GM21390 (cell line): Measurements from ENCODE around the gene ARHGAP22.

Source experiments
- ATAC-seq: cut with Tn5 transposase; IDR thresholded peaks from one replicate; pipeline ENCODE4 v1.9.1; 2021; ENCODE audit not compliant: unreplicated experiment

ARHGAP22 gene

DNA sequence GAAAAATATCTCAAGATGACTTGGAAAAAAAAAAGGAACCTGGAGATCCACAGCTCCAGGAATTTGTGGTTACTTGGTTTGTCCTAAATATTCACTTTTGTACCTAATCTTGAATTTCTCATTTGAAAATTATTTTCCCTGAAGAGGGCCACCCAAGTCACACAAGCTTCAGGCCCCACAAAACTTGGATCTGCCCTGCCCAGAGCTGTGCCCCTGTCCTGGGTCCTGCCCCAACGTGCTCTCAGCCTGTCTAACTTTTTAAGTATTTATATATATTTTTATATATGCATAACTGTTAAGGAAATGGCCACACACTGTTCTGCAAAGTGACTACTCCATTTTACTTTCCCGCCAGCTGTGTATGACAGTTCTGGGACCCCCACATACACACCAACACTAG, 123.5 kb downstream of the ARHGAP22 start:
- ATAC-seq = no peak

DNA sequence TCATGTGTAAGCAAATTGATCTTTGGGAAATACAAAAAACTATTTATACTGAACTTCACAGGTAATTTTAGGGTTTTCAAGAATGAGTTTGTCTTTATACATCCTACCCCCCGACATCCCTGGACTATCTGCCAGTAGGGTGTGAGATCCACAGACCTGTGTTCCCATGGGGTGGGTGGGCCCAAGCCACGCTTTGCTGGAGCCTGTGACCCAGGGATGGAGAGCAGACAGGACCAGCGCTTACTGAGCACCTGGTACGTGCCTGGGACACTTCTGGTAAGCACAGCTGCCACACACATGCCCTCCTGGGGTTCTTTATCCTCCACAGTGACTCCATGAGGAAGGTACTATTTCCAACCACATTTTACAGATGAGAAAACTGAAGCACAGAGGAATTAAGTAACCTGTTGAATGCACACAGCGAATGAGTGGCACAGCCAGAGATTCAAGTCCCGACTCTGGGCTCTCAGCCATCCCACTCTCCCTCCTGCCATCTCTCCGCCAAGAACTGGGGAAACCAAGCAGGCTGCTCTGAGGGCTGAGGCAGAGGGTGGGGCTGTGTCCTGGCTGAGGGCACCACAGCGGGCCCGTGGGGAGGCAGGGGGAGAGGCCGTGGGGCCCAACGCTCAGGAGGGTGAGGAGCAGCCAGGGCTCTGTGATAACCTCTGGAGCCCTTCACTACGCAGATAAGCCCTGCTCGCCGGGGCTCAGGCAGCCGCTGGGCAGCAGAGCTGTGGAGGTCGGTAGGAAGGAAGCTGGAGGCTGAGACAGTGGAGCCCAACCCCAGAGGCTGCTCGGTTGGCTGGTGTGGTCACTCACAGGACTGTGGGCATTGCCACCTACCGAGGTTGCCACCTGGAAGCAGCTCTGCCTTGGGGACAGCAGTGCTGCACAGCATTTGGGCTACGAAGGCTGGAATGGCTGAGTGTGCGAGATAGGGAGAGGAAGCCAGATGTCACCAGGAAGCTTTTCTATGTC, 124.2 kb downstream of the ARHGAP22 start:
- ATAC-seq = no peak

DNA sequence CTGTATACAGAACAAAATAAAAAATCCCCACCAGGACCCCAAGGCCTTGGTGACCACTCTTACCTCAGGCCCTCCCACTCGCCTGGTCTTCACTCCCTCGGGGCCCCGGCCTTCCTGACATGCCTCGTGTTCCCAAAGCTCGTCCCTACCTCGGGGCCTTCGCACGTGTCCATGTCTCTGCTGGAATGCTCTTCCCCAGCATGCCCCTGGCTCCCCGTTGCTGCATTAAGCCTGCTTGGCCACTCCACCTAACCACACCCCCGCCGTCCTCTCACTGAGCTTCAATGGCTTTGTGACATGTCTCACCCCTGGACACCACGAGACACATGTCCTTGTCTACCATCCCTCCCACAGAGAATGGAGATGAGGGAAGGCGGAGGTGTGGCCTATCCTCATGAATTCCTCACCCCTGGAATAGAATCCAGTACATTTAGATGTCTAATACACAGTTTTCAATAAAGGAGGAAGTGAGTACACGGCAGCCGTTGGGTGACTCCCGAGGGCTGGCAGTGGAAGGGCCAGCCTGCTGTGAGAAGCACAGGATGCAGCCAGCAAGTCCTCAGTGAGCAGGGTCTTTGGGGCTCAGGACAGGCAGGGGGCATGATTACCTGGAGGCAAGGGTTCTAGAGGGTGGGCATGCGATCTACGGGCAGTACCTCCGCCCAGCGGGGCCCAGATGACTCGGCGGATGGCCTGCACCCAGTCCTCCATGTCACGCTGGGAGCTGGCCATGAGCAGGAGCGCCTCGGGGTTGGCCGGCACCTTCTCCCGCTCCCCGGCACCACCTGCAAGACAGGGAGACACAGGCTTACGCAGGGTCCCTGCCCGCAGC, 125.7 kb downstream of the ARHGAP22 start:
- ATAC-seq = no peak

DNA sequence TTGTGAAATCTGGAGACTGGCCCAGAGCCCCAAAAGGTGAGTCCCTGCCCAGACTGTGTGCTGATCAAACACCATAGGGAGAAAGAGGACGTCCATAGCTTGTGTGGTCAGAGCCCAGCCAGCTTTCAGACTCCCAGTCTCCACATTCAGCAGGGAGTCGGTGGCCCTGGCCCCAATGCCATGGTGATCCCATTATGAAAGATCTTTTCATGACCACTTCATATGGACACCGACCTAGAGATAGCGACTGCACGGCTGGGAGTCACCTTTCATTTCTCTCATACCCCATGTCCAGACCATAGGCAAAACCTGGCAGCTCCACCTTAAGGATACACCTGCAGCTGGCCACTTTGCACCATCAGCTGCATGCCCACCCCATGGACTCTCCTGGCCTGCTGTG, 126.4 kb downstream of the ARHGAP22 start:
- no peak for ATAC-seq

DNA sequence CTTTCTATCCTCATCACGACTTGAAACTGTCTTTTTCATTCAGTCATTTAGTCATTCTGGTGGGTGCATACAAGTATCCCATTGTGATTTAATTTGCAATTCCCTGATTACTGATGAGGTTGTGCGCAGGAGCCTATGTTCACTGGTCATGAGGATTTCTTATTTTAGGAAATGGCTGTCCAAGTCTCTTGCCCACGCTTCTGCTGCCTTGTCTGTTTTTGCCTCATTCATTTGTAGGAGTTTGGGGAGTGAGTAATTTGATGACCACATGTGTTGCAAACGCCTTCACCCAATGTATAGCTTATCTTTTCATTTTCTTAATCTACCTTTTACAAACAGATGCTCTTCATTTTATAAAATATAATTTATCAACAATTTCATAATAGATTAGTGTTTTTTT, 127.3 kb downstream of the ARHGAP22 start:
- no peak for ATAC-seq

DNA sequence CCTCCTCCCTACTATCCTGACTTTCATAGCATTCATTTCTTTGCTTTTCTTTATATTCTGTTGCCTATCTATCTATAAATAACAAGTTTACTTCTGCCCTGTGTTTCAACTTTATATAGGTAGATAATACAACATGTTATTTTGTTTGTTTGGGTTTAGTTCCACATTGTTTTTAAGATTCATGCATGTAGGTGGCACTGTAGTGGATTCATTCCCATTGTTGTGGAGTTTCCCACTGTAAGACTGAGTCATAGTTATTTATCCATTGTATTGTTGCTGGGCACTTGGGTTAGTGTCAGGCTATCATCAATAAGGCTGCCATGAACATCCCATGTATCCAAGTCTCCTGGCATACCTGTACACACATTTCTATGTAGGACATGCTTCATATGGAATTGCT, 127.7 kb downstream of the ARHGAP22 start:
- no peak for ATAC-seq

DNA sequence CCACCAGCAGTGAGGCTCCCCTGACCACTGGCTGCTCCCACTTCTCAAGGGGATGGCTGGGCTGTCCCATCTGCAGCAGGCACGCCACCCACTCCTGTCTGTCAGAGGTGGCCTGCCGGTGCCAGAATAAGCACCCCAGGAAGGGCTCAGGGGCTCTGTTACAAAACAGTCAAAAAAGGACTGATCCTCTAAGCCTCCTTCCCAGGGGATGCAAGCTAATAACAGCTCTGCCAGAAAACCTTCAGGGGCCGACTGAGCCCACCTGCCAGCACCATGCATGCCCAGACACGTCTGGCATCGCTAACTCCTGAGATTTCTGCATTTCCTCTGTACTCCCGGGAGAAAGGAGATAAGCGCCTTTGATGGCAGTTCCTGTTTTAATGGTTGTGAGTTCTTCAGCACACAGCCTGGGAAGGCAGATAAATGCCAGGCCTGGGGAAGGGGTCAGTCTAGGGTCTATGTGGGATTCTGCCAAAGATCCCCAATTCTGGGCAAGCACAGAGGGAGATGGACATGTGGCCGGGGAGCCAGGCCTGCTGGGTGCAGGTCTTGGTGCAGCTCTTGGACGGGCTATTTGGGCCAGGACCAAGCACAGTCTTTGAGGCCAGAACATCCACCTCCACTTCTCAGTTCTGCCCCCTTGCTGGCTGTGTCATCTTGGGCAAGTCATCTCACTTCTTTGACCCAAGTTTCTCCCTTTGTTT, 128.4 kb downstream of the ARHGAP22 start:
- ATAC-seq = no peak

DNA sequence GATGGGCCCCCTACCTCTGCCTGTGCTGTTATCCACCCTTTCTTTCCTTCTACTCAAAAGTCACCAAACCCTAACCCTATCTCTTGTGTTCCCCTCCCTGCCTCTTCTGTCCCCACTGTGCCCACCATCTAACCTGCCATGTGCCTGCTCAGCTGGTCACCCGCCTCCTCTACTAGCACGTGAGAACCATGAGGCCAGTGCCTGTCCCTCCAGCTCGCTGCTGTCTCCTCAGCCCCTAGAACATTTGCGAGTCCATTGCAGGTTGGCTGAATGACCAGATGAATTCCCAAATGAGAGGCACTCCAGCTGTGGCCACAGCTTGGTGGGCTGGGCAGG, 129.0 kb downstream of the ARHGAP22 start:
- ATAC-seq = no peak

DNA sequence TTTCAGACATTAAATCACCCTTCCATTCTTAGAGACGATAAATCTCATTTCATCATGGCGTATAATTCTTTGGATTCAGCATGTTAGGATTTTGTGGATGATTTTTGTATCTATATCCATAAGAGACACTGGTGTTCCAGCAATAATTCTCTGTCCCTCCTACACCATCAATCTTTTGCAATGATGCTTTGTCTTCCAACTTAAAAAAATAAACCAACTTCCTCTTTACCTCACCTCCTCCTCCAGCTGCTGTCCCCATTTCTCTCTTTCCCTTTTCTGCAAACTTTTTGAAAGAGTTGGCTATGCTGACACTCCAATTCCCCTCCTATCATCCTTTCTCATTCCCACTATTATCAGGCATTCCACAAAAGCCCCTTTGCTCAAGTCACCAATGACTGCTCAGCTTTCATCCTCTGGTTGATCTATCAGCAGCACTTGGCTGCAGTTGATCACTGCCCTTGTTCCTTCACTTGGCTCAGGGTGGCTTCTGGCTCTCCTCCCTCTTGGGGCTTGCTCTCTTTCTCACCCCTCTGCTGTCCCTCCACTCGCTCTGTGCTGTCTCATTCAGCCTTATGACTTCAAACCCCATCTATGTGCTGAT, 130.0 kb downstream of the ARHGAP22 start:
- no peak for ATAC-seq

DNA sequence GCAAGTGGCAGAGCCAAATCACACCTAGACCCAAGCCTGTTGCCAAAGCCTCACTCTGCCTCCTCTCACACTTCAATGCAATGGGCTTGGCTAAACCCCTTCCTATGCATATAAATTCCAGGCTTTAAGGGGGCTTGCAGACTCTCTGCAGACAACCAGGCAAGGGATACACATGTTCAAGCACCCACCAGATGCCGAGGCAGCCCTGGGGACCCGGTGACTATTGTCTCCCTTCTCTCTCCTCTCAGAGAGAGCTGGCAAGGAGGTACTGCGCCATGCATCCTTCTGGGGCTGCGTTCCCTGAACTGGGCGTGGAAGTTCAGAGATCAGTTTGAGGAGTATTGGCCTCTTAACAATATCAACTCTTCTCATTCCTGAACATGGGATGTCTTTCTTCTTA, 131.2 kb downstream of the ARHGAP22 start:
- ATAC-seq = no peak

DNA sequence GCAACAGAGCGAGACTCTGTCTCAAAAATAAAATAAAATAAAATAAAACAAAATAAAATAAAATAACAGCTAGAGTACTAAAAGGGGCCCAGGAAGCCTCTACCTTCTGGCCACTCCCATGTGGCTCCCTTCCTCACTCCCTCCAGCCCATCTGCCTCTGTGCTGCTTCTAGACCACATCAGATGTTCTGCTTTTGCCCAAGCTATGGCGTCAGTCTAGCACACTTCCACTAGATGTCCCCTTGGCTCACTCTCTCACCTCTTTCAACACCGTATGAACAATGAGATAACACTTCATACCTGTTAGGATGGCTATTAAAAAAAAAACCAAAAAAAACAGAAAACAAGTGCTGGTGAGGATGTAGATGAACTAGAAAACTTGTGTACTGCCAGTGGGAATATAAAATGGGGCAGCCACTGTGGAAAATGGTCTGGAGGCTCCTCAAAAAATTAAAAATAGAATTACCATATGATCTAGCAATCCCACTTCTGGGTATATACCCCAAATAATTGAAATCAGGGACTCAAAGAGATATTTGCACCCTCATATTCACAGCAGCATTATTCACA, 132.3 kb downstream of the ARHGAP22 start:
- no peak for ATAC-seq

DNA sequence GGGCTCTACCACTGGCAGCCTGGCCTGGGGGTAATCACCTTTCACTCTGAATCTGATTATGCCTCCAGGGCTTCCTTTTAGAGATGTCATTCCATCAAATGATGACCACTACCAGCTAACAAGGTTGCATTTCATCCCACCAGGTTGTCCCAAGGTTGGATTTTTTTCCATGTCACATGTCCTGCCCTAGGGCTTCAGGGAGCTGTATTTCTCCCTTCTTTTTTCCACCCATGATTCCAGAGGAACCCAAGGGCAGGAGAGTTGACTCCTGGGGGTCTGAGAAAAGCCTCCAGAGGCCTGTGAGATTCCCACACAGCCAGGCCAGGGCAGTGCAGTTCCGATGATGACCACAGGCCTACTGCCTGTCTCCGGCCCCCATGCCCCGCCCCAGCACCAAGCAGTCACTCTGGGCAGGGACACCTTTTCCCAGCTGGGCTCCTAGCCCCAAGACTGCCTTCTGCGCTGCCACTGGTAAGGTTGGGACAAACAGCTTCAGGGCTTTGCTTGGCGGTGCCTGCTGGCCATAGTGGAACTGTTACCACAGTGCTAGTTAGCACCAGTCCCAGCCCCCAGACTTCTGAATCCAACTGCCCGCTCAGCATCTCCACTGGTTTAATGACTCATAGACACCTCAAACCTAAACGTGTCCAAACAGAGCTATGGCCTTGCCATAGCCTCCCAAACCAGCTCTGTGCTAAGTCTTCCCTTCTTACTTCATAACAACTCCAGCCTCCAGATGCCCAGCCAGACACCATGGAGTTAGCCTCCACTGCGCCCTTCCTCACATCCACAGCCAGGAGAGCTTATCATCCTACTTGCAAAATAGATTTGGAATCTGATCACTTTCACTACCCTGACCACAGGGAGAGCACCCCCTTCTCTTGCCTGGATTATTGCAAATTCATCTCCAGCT, 133.7 kb downstream of the ARHGAP22 start:
- no peak for ATAC-seq

DNA sequence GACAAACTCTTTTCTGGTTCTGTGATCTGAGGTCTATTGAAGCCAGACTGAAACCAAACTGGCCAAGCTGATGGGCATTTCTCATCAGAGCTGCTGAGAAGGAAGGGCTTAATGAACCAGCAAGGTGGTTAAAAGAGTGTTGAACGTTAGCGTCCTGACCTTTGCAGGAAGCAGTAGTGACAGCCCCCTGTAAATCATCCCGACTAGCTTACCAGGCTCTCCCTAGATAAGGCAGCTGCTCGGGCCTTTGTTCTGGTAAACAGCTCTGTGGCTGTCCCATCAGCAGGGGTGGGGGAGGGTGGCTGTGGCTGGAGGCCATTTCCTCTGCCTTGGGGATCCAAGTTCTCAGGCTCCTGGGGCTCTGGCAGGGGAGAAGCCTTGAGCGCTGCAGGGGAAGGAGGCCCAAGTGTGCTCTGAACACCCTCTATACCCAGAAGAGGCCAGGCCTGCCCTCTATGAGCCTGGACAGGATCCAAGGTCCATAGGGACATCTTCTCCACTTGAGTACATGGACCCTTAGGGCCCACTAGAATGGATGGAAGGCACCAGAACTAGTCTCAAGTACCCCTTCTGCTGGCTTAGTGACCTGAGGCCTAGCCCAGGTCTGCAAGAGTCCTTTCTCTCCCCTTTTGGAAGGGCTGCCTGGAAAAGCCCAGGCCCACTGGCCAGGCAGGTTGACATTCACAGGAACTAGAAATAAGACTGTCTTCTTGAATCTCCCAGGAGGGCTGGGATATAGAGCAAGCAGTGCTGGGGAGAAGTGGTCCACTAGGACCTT, 134.6 kb downstream of the ARHGAP22 start:
- no peak for ATAC-seq

DNA sequence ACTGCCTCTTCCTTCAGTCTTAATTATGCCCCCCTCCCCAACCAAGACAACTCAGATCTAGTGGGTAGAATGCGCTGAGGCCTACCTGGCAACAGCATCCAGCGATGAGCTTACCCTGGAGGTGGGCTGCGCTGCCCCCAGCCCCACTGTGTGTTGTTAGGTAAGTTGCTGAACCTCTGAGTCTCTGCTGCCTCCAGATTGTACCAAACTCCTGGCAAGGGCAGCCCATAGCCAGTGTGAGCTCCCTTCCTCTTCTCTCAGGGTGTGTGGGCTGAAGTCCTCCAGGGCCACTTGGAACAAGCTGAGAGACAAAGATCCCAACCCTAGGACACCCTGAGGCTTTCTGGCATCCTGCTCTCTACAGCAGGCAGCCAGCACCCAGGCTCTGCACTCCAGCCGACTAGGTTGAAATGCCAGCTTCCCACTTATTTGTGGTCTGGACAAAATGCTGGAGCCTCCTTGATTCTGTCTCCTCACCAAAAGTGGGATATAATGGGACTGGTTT, 135.3 kb downstream of the ARHGAP22 start:
- ATAC-seq = no peak

DNA sequence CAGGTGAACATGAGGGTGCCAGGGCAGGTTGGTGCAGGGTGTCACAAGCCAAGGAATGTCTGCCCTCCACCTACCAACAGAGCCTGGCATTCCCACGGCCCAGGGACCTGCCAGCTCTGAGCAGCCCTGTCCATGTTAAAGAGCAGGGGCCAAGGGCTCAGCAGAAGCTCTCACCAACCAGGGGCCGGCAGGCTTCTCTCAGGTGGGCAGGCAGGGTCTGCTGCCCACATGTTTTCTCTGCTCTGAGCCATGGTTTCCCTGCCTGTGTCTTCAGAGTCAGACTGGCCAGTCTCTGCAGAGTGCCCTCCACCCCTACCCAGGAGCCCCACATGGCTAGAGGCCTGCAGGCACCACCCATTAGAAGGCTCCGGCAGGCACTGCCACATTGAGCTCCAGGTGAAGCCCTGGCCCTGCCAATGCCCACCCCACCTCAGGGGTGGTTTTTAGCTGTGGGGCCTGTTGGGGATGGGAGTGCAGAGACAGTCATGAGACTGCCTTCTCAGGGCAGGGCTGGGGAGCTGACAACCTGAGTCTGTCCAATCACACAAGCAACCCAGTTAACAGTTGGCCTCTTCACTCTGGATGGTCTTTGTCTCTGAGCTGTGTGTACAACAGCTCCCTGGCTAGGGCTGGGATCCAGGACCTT, 135.9 kb downstream of the ARHGAP22 start:
- ATAC-seq = no peak

DNA sequence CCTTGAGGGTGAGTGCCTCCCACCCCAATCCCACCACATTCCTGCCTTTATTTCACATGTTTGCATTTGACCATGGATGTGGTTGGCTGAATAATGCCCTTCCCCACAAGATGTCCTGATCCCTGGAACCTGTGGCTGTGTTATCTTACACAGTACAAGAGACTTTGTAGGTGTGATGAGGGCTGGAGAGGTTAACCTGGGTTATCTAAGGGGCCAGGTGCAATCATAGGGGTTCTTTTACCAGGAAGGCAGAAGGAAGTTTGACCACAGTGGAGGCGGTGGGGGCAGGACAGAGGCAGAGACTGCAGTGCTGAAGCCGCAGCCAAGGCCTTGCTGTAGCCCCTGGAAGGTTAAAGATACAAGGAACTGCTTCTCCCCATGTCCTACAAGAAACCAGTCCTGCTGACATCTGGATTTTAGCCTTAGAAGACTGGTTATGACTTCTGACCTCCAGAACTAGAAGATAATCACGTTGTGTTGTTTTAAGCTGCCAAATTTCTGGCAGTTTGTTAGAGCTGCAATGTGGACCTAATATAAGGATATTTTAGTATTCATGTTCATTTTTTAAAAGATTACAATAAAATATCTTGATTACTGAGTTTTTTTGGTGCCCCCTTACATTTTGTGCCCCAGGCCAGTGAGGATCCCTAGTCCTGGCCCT, 136.6 kb downstream of the ARHGAP22 start:
- no peak for ATAC-seq

DNA sequence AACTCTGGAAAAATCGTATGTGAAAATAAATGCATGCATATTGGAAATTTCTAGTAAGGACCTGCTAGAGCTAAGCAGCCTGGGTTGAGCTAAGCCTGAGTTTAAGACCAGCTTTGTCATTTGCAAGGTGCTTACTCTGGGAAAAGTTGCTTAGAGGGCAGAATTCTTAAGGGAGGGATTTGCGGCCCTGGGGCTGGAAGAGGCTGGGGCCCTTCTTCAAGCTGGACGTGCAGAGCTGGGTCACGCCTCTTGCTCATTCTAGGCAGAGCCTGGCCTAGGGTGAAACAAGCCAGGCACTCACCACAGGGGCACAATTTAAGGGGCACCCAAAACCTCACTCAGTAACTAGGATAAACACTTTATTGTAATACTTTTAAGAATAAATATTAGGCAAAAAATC, 137.2 kb downstream of the ARHGAP22 start:
- no peak for ATAC-seq
